Activated CD4-positive, alpha-beta T cell treated with anti-CD3 and anti-CD28 coated beads for 24 hours (primary cell): ENCODE measurements around the gene RAC2.
"Not testable (repeated sequence)": the region's sequence is repeated elsewhere in the genome, so short reads cannot be mapped to it uniquely, and the experiment has no call there.

Source experiments
- DNase-seq, 2 donors: peaks; one replicate each; pipeline ENCODE4 v3.0.0-alpha.2; 2020; ENCODE audit warnings: low read depth in 2 of 2

Gene RAC2

DNA sequence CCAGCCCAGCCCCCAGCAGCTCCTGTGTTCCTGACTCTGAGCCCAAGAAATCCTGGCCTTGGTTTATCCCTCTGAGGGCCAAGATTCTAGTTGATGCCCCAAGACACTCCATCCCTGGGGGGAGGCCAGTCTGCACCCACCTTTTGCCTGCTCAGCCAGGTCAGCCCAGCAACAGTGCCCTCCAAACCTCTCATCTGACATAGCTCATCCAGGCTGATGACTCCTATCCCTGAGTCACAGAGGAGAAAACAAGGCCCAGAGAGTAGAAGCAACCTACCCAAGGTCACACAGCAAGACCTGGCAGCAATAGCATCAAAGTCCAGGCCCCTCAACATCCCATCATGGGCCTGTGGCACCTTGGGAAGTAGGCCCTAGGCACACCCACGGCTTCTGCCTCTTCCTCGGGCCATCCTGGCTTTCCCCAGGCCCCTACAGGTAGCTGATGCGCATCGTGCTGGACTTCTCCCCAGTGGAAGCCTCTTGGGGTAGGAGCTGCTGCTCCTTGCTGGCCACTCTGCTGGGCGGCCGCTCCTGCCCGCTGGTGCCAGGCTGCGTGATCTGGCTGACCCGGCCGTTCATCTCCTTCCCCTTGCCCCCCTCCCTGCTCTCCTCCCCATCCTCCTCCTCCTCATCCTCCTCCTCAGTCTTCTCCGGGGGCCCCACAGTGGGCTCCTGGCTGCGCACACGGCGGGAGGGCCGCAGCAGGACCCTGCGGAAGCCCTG lies 37.8 kb downstream of the RAC2 start:
- no peak for DNase-seq

DNA sequence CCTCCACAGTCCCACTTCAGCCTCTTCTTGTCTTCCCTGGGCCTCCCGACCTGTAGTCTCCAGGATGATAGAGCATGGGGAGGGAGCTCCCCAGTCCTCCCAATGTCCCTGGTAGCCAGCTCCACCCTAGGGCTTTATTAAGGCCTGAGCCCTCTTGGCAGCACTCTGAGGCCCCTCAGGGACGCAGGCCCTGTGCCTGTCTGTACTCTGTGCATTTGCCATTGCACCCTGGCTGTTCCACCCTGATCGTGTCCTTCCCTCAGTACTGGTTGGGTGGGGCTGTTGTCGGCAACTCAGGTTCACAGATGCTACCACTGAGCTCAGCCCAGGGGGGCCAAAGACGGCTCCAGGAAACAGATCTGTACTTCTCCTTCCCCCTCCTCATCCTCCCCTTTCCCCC lies 39.0 kb downstream of the RAC2 start:
- DNase-seq = no peak

DNA sequence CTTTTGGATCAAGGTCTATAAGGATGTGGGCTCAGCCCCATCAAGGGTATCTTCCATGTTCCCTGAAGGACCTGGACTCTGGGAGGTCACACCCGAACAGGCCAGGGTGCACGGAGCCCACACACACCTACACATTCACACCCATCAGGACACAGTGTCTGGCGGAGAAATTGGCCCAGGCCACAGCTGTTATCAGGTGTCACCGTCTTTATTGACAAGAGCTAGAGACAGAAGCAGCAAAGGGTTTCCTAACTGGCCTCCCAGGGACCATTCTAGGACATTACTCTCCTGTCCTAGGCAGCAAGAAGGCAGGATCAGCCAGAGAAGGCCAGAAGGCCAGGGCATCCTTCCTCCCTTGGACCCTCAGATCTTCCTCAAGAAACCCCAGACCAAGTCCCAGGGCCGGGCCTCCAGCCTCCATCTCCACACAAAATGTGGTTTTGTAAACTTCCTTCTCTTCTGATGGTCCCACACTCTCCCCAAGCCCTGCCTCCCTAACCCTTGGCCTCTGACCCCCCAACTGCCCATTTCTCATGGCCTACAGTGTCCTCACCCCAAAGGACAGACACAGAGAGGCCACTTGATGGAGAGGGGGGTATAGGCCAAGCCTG lies 39.9 kb downstream of the RAC2 start:
- DNase-seq = no peak

DNA sequence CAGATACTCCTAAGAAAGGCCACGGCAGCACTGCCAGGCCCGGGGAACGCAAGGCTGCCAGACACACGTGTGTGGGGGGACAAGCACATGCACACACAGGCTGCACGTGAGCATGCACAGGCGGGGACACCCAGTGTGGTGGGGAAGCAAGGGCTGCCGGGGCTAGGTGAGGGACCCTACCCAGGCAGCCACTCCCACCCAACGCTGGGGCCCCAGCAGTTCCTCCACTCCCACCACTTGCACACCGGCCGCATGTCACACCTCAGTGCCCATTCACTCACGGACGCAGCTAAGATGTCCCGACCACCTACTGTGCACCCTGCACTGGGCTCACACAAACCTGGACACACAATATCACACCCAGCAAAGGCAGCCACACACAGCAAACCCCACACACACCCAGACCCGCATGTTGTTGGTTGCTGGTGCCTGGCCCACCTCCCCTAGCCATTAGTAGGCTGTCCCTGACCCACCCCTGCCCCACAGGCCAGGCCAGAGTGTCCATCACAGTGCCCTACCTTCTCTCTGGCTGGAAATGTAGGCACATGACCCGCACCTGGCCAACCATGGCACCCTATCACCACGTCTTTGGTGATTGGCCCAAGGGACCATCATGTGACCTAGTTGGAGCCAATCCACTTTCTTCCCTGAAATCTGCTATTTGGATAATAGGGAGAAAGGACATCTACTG lies 40.6 kb downstream of the RAC2 start:
- DNase-seq = no peak

DNA sequence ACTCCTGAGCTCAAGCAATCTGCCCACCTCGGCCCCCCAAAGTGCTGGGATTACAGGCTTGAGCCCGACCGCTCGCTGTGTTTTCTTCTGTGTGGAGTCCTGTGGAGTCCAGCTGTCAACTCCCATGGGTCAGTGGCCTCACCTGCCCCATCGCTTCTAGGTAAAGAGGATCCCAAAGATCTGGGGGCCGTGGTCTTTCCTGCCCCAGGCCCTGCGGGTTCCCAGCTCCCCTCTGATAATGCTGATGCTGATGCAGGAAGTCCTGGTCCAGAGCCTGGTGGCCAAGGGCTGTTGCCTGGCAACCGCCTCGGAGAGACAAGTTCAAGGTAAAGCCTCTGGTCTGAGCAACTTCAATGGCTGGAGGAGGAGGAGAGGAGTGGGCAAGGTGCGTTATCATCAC lies 41.4 kb downstream of the RAC2 start:
- no peak for DNase-seq

DNA sequence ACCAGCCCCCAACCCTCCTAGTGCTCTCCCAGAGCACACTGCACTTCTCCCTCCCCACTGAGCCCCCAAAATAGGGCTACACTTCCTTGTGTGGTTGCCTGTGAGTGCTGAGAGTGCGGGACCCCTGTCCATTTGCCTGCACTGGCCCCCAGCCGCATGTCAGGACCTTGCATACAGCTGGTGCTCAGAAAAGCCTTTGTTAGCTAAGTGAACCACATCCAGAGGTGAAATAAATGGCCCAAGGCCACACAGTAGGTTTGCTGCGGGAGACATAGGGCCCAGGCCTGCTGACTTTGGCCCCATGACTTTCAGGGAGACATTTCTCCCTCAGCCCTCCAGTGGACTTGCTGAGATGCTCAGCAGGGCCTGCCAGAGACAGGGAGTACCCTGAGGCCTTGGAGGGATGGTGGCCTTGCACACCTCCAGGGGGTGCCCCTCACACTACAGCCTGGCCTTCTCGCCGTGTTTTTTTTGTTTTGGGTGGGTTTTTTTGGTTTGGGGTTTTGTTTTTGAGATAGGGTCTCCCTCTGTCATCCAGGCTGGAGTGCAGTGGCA lies 42.0 kb downstream of the RAC2 start:
- DNase-seq = no peak

DNA sequence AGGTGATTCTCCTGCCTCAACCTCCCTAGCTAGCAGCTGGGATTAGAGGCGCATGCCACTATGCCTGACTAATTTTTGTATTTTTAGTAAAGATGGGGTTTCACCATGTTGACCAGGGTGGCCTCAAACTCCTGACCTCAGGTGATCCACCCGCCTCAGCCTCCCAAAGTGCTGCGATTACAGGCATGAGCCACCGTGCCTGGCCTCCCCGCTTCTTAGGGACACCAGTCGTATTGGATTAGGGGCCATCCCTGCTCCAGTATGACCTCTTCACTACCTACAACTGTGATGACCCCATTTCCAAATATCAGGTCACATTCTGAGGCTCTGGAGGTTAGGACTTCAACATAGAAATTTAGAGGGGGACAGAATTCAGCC lies 42.6 kb downstream of the RAC2 start:
- DNase-seq = not testable (repeated sequence)

DNA sequence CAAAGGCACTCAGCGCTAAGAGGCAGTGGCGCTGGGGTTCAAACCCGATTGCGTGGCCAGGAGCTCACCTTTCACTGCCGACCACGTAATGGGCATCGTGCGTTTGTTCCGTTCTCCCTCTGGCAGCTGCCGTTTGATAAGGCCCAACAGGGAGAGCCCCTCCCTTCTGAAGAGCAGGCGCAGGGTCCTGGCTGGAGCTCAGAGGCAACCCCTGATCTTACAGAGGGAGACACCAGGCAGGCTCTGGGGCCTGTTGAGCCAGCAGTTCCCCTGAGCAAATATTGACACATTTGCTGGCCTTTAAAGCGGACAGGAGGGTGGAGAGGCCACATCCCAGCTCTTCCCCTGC lies 44.3 kb downstream of the RAC2 start:
- DNase-seq = no peak

DNA sequence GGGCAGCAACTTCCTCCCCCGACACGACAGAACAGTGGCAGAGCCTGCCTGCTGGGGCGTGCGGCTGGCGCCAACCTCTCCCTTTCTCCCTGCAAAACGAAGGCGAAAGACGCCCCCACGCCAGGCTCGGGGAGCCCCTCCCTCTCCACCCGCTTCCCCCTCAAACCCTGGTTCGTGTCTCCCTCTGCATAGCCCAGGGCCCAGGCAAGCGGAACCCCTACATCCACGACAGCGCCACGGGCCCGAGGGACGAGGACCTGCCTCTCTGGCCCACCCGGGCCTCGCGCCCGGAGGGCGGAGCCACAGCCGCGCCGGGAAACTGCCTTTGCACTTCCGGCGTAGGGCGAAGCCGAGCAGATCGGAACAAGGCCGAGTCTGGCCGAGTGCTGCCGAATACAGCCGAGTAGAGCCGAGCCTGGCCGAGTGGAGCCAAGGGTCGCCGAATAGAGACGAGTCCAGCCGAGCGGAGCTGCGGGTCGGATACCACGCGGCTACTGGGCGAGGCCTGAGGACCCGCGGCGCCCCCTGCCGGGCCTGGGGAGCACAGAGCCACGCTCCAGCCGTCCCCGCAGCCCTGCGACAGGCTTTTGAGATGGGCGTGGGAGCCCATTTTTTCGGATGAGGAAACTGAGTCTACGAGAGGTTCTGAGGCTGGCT lies 44.8 kb downstream of the RAC2 start:
- peak; percentile 99 to 100 for DNase-seq

DNA sequence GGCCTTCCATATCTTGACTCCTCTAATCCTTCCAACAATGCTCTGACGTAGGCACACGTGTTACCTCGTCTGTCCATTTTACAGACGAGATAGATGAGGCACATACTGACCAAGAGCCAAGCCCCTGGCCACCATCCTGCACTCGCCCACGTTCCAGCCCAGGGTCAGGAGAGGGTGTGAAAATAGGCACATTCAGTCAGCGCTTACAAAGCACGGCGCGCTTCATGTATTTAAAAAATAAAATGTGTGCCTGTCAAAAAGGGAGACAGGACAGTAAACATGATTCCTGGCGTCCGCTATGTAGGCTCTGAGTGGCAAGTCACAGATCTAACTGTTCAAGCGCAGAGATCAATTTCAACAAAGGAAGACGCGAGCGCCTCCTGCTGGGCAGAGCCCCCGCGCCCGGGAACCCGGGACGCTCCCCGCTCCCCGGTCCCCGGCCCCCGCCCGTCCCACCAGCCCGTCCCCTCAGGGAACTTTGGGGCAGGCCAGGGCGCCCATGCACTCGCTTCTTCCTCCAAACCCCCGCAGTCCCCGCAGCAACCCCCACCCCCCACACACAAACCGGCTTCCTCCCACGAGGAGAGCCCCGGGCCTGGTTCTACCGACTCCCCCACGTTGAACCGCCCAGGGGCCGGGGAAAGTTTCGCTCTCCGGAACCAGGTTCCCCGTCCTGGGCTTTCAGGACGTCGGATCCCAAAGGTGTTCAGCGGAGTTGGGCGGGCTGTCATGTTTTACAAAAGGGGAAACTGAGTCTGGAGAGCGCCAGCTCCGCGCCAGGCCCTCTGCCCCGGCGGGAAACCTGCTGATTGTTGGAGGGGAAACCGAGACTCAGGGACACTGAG lies 45.6 kb downstream of the RAC2 start:
- peak; percentile 94 to 95 for DNase-seq

DNA sequence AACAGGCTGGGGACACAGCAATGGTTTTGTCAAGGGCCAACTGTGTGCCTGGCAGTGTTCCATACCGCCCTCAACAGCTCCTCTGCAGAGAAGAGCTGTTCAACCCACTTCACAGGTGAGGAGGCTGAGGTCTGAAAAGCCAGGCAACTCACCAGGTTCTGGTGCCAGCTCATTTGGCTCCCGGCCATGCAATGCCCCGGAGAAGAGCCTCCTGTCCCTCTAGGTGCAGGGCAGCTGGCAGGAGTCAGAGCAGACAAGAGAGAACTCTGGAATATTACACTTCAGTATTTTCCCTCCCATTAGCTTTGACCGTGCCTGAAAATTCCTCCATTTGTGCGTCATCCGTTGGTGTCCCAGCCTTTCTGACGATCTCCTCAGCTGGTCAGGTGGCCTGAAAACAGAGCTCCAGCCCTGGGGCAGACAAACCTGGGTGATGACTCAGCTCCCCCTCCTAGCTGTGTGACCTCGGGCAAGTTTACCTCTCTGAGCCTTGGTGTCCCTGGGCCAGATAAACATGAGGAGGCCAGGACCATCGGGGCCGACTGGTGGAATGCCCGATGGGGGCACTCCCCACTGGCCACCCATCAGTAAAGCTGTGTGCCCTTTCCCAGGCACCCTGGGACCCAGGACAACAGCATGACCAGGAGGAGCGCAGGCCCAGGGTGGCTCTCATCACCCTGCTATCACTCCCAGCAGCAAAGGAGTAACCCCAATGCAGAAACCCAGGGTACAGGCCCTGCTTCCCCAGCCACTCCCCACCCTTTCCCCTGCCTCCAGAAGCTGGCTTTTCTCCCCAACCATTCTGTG lies 46.4 kb downstream of the RAC2 start:
- DNase-seq = no peak

DNA sequence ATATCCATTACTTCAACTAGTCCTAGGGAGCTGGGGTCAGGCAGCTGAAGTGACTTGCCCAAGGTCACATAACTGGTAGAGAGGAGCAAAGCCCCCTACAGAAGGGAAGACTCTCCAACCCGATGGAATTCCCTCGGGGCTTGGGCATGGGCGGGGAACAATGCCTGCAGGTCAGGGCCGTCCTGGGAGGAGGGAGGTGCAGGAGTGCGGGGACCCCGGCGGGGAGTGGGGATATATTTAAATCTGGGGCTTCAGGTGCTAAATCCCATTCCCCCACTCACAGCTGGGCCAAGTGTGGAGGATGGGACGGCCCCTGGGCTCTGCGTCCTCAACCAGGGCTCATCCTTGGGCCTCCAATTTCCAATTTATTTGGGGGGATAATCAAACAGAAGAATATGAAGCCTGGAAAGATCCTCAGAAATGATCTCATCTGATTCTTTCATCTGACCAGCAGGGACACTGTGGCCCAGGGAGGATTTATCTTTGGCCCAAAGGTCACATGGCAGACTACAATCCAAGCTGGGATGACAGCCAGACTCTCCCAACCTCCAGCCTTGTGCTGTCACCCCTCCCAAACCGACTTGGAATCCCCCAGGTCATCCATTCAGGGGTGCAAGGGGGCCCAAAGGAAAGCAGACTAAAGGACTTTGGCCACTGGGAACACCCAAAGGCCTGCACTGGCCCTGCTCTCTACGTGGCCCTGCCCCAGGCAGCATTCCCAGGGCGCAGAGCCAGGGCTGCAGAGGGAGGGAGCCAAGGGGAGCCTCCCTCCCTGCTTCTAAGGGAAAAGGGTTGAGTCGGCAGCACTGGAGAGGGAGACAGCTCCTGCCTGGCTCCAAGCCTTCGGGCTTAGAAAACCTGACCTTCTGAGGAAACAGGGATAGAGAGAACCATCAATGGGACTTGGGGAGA lies 47.3 kb downstream of the RAC2 start:
- DNase-seq = no peak

DNA sequence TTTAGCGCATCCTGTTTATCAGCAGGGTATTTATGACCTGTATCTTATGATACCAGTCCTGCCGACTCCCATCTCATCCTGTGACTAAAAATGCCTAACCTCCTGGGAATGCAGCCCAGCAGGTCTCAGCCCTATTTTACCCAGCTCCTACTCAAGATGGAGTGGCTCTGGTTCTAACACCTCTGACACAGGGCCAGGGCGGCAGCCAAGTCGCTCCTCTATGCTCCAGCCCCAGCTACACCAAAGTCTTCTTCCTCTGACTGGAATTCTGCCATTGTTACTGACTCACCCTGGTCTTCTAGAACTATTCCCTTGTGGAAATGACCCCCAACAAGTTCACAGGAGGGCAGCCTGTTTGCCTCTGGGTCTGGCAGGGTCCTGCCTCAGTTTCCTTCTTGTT lies 48.1 kb downstream of the RAC2 start:
- no peak for DNase-seq

DNA sequence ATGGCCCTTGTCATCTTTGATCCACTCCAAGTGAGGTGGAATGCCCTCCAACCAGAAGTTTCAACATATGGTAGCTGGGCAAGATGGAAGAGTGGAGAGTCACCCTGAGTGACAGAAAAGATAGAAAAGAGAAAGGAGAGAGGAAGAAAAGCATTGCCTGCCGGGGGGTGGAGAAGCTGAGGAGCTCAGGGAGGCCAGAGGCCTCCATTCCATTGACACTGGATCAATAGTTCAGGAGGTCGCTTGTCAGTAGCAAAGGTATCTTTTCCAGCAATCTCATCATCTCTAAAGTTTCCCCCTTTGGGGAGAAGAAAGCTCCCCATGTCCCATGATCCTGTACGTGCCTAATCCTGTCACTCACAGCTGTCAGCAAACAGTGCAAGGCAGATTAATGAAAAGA lies 49.3 kb downstream of the RAC2 start:
- no peak for DNase-seq

DNA sequence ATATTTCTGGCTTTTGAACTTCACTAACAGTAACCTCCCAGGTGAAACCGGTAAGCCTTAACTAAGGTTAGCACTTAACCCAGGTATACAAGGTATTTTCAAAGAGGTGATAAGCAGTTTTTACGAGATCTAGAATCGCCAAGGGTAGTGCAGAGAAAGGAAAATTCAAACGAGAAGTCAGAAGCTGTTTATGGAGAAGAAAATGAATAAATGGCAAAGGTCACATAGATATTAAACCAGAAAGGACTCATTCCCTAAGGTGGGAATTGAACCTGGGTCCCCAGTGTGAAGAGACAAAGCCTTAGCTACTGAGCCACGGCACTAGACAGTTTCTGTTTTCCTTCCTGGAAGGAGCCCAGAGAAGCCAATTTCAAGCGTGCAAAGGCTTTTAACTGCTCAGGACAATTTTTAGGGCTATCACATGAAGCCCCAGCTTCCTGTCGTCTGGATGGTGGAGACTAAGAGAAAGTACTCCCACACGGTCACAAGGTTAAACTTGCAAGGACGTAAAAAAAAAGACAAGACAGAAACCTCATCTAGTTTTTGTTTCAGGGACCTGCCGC lies 50.4 kb downstream of the RAC2 start:
- DNase-seq = peak; percentile 34 to 38

DNA sequence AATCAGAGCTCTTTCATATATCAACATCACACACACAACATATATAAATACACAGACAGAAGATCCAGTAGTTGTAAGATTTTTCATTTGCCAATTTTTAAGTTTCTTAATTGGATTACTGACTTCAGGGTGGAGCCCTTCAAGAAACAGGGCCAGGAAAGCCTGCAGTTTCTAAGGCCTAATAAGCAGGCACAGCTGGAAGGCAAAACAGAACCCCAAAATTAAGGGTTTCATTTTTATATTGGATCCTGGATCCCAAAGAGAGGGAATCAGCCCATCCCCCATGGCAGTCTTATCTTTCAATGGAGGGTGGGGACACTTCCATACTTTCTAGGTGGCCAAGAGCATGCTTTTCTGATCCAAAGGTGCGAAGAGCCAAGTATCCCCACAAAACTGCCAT lies 51.3 kb downstream of the RAC2 start:
- DNase-seq = no peak

DNA sequence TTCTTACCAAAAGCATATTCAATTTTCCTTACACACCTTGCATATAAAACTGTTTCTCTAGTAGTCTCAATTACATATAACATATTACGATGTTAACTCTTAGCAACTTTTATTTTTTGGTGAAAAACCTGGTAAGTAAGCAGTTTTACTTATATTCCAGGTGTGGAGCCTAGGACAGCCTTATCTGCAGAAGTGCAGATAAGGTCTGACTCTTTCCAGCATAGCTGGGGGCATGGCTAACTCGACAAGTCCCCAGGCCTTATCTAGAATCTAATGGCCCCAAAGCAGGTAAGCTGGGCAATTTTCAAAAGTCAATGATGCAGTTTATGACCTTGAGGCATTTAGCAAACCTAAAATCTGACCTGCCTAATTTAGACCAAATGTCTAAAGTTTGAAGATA lies 51.9 kb downstream of the RAC2 start:
- no peak for DNase-seq

DNA sequence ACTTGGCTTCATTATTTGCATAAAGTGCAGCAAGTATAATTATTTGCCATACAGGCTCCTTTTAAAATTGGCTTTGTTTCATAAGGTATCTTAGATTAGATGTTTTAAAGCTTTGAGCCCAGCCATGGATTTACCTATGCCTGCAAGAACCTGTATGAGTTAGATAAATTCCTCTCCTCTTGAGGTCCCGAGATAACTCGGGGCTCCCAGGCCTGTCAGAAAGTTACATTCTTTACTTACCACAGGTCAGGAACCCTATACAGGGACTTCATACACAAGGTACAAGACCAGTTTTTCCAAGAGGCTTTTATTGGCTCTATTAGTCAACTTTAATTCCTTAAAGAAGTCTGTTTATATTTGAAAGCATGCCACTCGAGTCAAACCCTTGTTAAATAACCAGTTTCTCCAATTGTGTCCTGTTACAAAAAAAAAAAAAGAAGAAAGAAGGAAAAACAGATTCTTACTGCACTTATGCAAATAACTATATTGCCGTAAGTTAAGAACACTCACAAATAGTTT lies 53.7 kb downstream of the RAC2 start:
- no peak for DNase-seq

DNA sequence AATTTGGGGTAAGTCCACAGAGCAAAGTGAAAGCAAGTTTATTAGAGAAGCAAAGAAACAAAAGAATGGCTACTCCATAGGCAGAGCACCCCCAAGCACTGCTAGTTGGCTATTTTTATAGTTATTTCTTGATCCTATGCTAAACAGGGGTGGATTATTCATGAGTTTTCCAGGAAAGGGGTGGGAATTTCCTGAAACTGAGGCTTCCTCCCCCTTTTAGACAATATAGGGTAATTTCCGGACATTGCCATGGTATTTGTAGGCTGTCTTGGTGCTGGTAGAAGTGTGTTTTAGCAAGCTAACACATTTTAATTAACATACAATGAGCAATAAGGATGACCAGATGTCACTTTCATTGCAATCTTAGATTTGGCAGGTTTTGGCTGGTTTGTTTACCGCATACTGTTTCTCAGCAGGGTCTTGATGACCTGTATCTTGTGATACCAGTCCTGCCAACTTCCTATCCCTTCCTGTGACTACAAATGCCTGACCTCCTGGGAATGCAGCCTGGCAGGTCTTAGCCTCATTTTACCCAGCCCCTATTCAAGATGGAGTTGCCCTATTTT lies 55.1 kb downstream of the RAC2 start:
- DNase-seq = no peak
